Activated naive CD4-positive, alpha-beta T cell treated with anti-CD3 and anti-CD28 coated beads, Interleukin-2, amount 10 ng/mL, durations not matched to agents 5 hours and 36 hours (primary cell): ENCODE results near the gene ANTXRL. TPM values are rescaled to one million over a fixed set of nuclear protein-coding genes. Genes with fewer than 3 reads are reported as not detected.

Experiments used
- total RNA-seq, 2 experiments: library from RNA; stranded (reverse); gene quantifications; one replicate each; pipeline ENCODE4 v1.2.3, GENCODE V29; 2021

The ANTXRL gene
- total RNA-seq = under 1 TPM in 1 of 2 experiments, not detected in 1; 0.84 TPM

GRCh38 chr10:46286991-46287693 is at the start of gene ANTXRL:
TSS of gene ANTXRL (plus strand) at chr10:46286997. CDS start at chr10:46287263, 266 bp downstream.

GRCh38 chr10:46375406-46375805 is 88.6 kb downstream of the ANTXRL start, which contains the start of gene ANXA8L1:
TSS of gene ANXA8L1 (plus strand) at chr10:46375776. CDS start at chr10:46375852, 76 bp downstream.

Other genes starting within 250 kb of the ANTXRL start
- not detected for gene MSMB, start 240.7 kb upstream of the ANTXRL start, total RNA-seq
- gene ANXA8L1, start 88.8 kb downstream of the ANTXRL start, total RNA-seq = under 1 TPM in 1 of 2 experiments, not detected in 1; 0.28 TPM
- not detected for gene NPY4R, start 179.0 kb downstream of the ANTXRL start, total RNA-seq